Embryonic facial prominence (tissue), 1 donor: ENCODE measurements around the gene PCDHGB4.
"Not testable (repeated sequence)": the region's sequence is repeated elsewhere in the genome, so short reads cannot be mapped to it uniquely, and the experiment has no call there.

ENCODE experiments used
- DNase-seq: peaks from one replicate; pipeline ENCODE4 v3.0.0-alpha.2; 2016; ENCODE audit errors: extremely low spot score

PCDHGB4 gene

DNA sequence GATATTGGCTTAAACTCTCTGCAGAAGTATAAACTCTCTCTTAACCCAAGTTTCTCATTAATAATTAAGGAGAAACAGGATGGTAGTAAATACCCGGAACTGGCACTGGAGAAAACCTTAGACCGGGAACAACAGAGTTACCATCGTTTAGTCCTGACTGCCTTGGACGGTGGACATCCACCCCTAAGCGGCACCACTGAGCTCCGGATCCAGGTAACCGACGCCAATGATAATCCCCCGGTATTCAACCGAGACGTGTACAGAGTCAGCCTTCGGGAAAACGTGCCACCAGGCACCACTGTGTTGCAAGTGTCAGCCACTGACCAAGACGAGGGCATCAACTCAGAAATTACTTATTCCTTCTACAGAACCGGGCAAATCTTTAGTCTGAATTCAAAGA, 11.1 kb downstream of the PCDHGB4 start:
- no peak for DNase-seq

DNA sequence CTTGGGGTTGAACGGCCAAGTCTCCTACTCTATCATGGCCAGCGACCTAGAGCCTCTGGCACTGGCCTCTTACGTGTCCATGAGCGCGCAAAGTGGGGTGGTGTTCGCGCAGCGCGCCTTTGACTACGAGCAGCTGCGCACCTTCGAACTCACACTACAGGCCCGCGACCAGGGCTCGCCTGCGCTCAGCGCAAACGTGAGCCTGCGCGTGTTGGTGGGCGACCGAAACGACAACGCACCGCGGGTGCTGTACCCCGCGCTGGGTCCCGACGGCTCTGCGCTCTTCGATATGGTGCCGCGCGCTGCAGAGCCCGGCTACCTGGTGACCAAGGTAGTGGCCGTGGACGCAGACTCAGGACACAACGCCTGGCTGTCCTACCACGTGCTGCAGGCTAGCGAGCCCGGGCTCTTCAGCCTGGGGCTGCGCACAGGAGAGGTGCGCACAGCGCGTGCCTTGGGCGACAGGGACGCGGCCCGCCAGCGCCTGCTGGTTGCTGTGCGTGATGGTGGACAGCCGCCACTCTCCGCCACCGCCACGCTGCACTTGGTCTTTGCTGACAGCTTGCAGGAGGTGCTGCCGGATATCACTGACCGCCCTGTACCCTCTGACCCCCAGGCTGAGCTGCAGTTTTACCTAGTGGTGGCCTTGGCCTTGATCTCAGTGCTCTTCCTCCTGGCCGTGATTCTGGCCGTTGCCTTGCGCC, 12.2 kb downstream of the PCDHGB4 start:
- no peak for DNase-seq

DNA sequence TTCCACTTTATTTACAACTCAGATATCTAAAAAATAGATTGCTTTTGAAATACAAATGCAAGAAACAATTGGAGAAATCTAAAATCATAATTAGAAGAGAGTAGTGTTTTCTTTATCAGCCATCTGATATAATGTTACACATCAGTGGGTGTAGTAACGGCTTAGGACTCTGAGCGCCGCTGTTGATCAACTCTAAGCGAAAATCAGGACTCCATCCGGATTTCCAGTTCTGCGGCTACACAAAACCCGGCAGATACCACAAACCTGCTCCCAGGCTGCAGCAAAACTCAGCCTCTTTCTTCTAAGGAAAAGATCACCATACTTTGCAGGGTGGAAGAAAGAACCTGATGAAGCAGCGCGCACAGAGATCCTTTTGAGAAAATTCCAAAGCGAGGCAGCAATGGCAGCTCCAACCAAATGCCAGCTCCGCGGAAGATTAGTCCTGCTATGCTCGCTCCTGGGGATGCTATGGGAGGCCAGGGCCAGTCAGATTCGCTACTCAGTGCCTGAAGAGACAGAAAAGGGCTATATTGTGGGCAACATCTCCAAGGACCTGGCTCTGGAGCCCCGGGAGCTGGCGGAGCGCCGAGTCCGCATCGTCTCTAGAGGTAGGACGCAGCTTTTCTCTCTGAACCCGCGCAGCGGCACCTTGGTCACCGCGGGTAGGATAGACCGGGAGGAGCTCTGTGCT, 15.2 kb downstream of the PCDHGB4 start, which contains the start of gene PCDHGA9:
Gene PCDHGA9 (plus strand): TSS at position 226 of the 691 bp plus-strand sequence. CDS start 175 bp downstream, at position 401.
- no peak for DNase-seq

DNA sequence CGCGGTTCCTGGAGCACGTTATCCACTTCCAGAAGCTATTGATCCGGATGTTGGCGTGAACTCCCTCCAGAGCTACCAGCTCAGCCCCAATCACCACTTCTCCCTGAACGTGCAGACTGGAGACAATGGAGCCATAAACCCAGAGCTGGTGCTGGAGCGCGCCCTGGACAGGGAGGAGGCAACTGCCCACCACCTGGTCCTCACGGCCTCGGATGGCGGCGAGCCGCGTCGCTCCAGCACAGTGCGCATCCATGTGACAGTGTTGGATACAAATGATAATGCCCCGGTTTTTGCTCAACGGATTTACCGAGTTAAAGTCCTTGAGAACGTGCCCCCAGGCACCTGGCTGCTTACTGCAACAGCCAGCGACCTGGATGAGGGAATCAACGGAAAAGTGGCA, 15.9 kb downstream of the PCDHGB4 start:
- no peak for DNase-seq

DNA sequence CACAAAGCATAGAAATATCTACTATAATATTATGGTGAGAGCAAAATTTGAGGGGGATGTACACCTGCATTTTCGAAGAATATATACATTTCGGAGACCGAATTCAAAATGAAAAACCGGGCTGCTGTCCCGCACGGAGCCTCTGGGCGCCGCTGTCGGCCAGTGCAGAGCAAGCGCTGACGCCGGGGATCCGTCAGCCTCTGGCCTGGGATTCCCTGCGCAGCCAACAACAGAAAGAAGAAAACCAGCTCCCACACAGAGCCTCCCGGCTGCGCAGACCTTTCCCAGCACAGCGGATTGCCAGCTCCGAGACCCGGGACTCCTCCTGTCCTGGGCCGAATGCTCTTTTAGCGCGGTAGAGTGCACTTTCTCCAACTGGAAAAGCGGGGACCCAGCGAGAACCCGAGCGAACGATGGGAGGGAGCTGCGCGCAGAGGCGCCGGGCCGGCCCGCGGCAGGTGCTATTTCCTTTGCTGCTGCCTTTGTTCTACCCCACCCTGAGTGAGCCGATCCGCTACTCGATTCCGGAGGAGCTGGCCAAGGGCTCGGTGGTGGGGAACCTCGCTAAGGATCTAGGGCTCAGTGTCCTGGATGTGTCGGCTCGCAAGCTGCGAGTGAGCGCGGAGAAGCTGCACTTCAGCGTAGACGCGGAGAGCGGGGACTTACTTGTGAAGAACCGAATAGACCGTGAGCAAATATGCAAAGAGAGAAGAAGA, 20.4 kb downstream of the PCDHGB4 start, which contains the start of gene PCDHGB6:
Gene PCDHGB6 (plus strand): TSS at position 232 of the 716 bp plus-strand sequence. CDS start 182 bp downstream, at position 414.
- not testable (repeated sequence) for DNase-seq

DNA sequence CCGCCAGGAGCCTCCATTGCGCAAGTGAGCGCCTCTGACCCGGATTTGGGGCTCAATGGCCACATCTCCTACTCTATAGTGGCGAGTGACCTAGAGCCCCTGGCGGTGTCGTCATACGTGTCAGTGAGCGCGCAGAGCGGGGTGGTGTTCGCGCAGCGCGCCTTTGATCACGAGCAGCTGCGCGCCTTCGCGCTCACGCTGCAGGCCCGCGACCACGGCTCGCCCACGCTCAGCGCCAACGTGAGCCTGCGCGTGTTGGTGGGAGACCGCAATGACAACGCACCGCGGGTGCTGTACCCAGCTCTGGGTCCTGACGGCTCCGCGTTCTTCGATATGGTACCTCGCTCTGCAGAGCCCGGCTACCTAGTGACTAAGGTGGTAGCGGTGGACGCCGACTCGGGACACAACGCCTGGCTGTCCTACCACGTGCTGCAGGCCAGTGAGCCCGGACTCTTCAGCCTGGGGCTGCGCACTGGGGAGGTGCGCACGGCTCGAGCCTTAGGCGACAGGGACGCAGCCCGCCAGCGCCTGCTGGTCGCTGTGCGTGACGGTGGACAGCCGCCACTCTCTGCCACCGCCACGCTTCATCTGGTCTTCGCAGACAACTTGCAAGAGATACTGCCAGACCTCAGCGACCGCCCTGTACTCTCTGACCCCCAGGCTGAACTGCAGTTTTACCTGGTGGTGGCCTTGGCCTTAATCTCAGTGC, 22.3 kb downstream of the PCDHGB4 start:
- no peak for DNase-seq

DNA sequence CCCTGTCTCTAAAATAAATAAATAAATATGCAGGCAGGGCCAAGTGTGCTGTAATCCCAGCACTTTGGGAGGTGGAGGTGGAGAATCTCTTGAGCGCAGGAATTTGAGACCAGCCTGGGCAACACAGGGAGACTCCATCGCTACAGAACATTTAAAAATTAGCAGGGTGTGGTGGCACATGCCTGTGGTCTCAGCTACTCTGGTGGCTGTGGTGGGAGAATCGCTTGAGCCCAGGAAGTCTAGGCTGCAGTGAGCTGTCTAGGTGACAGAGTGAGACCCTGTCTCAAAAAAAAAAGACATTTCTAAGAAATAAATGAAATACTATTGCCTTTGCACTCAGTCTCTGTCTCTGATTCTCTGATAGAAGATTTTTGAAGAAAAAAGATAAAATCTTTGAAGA, 24.1 kb downstream of the PCDHGB4 start:
- DNase-seq = no peak

DNA sequence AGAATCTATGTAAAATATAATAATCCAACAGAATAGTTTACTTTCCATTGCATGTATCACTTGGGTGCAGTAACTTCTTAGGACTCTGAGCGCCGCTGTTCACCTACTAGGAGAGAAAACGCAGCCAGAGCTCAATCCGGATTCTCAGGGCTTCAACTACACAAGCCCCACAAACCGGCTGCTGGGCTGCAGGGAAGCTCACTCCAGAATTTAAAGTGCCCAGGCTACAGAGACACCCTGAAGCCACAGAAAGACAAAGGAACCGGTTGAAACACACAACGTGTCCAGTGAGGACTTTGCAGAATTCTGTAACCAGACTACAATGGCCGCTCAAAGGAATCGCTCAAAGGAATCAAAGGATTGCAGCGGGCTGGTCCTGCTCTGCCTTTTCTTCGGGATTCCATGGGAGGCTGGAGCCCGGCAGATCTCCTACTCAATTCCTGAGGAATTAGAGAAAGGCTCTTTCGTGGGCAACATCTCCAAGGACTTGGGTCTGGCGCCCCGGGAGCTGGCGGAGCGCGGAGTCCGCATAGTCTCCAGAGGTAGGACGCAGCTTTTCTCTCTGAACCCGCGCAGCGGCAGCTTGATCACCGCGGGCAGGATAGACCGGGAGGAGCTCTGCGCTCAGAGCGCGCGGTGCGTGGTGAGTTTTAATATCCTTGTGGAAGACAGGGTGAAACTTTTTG, 25.5 kb downstream of the PCDHGB4 start, which contains the start of gene PCDHGA10:
Gene PCDHGA10 (plus strand): TSS at position 134 of the 686 bp plus-strand sequence. CDS start 189 bp downstream, at position 323.
- DNase-seq = no peak

DNA sequence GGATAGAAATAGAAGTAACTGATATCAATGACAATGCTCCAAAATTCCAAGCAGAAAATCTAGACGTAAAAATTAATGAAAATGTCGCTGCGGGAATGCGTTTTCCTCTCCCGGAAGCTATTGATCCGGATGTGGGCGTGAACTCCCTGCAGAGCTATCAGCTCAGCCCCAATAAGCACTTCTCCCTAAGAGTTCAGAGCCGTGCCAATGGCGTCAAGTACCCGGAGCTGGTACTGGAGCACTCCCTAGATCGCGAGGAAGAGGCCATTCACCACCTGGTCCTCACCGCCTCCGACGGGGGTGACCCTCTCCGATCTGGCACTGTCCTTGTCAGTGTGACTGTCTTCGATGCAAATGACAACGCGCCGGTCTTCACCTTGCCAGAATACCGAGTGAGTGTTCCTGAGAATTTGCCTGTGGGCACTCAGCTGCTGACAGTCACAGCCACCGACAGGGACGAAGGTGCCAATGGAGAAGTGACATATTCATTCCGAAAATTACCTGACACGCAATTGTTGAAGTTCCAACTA, 26.1 kb downstream of the PCDHGB4 start:
- DNase-seq = no peak

DNA sequence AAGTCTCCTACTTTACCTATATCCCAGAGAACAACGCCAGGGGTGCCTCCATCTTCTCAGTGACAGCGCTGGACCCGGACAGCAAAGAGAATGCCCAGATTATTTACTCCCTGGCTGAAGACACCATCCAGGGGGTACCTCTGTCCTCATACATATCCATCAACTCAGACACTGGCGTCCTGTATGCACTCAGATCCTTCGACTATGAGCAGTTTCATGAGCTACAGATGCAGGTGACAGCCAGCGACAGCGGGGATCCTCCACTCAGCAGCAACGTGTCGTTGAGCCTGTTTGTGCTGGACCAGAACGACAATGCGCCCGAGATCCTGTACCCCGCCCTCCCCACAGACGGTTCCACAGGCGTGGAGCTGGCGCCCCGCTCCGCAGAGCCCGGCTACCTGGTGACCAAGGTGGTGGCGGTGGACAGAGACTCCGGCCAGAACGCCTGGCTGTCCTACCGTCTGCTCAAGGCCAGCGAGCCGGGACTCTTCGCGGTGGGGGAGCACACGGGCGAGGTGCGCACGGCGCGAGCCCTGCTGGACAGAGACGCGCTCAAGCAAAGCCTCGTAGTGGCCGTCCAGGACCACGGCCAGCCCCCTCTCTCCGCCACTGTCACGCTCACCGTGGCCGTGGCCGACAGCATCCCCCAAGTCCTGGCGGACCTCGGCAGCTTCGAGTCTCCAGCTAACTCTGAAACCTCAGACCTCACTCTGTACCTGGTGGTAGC, 27.2 kb downstream of the PCDHGB4 start:
- not testable (repeated sequence) for DNase-seq

DNA sequence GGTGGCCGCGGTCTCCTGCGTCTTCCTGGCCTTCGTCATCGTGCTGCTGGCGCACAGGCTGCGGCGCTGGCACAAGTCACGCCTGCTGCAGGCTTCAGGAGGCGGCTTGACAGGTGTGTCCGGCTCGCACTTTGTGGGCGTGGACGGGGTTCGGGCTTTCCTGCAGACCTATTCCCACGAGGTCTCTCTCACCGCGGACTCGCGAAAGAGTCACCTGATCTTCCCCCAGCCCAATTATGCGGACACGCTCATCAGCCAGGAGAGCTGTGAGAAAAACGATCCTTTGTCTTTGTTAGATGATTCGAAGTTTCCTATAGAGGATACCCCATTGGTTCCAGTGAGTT, 27.7 kb downstream of the PCDHGB4 start:
- not testable (repeated sequence) for DNase-seq

DNA sequence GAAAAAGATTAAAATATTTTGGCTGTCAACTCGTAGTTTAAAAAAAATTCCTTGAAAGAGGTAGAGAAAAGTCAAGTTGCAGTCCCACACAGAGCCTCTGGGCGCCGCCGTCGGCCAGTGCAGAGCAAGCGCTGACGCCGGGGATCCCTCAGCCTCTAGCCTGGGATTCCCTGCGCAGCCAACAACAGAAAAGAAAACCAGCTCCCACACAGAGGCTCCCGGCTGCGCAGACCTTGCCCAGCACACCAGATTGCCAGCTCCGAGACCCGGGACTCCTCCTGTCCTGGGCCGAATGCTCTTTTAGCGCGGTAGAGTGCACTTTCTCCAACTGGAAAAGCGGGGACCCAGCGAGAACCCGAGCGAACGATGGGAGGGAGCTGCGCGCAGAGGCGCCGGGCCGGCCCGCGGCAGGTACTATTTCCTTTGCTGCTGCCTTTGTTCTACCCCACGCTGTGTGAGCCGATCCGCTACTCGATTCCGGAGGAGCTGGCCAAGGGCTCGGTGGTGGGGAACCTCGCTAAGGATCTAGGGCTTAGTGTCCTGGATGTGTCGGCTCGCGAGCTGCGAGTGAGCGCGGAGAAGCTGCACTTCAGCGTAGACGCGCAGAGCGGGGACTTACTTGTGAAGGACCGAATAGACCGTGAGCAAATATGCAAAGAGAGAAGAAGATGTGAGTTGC, 30.1 kb downstream of the PCDHGB4 start, which contains the start of gene PCDHGB7:
Gene PCDHGB7 (plus strand): TSS at position 184 of the 679 bp plus-strand sequence. CDS start 183 bp downstream, at position 367.
- not testable (repeated sequence) for DNase-seq

DNA sequence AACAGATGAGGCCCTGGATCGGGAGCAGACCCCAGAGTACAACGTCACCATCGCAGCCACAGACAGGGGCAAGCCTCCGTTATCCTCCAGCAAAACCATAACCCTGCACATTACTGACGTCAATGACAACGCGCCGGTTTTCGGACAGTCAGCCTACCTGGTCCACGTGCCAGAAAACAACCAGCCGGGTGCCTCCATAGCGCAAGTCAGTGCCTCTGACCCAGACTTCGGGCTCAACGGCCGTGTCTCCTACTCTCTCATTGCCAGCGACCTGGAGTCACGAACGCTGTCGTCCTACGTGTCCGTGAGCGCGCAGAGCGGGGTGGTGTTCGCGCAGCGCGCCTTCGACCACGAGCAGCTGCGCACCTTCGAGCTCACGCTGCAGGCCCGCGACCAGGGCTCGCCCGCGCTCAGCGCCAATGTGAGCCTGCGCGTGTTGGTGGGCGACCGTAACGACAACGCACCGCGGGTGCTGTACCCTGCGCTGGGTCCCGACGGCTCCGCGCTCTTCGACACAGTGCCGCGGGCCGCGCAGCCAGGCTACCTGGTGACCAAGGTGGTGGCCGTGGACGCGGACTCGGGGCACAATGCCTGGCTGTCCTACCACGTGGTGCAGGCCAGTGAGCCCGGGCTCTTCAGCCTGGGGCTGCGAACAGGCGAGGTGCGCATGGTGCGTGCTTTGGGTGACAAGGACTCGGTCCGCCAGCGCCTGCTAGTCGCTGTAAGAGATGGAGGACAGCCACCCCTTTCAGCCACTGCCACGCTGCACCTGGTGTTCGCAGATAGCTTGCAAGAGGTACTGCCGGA, 31.8 kb downstream of the PCDHGB4 start:
- DNase-seq = no peak

DNA sequence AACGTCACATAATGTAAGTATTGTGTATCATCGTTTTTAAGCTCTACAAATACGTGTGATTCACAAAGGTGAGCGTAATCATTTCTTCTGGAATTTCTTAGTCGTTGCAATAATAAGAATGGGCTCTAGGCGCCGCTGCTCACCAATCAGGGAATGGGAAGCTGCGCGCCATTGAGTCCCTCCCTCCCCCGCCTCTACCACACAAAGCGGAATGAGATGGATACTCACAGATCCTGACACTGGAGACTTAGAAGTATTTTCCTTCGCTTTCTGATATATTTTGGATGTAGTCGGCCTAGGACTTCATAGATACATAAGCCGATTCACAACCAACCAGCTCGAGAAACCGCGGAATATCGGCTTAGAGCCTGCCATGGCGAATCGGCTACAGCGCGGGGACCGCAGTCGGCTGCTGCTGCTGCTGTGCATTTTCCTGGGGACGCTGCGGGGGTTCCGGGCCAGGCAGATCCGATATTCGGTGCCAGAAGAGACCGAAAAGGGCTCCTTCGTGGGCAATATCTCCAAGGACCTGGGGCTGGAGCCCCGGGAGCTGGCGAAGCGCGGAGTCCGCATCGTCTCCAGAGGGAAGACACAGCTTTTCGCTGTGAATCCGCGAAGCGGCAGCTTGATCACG, 33.5 kb downstream of the PCDHGB4 start, which contains the start of gene PCDHGA11:
Gene PCDHGA11 (plus strand): TSS at position 197 of the 634 bp plus-strand sequence. CDS start 177 bp downstream, at position 374.
- DNase-seq = no peak

DNA sequence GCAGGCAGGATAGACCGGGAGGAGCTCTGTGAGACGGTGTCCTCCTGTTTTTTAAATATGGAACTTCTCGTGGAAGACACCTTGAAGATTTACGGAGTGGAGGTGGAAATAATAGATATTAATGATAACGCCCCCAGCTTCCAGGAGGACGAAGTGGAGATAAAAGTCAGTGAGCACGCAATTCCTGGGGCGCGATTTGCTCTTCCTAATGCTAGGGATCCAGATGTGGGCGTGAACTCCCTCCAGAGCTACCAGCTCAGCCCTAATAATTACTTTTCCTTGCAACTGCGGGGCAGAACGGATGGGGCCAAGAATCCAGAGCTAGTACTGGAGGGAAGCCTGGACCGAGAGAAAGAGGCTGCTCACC, 34.0 kb downstream of the PCDHGB4 start:
- DNase-seq = no peak

DNA sequence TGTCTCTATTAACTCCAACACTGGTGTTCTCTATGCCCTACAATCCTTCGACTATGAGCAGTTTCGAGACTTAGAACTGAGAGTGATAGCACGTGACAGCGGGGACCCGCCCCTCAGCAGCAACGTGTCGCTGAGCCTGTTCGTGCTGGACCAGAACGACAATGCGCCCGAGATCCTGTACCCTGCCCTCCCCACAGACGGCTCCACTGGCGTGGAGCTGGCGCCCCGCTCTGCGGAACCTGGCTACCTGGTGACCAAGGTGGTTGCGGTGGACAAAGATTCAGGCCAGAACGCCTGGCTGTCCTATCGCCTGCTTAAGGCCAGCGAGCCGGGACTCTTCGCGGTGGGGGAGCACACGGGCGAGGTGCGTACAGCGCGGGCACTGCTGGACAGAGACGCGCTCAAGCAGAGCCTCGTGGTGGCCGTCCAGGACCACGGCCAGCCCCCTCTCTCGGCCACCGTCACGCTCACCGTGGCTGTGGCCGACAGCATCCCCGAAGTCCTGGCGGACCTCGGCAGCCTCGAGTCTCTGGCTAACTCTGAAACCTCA, 35.3 kb downstream of the PCDHGB4 start:
- no peak for DNase-seq

DNA sequence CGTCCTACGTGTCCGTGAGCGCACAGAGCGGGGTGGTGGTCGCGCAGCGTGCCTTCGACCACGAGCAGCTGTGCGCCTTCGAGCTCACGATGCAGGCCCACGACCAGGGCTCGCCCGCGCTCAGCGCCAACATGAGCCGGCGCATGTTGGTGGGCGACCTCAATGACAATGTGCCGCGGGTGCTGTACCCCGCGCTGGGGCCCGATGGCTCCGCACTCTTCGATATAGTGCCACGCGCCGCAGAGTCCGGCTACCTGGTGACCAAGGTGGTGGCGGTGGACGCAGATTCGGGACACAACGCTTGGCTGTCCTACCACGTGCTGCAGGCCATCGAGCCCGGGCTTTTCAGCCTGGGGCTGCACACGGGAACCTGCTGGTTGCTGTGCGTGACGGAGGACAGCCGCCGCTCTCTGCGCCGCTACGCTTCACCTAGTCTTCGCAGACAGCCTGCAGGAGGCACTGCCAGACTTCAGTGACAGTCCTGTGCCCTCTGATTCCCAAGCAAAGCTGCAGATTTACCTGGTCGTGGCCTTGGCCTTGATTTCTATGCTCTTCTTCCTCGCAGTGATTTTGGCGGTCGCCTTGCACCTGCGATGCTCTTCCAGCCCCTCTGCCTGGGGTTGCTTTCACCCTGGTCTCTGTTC, 40.4 kb downstream of the PCDHGB4 start:
- DNase-seq = no peak
